ENCODE data around the gene FCSK.

DNA sequence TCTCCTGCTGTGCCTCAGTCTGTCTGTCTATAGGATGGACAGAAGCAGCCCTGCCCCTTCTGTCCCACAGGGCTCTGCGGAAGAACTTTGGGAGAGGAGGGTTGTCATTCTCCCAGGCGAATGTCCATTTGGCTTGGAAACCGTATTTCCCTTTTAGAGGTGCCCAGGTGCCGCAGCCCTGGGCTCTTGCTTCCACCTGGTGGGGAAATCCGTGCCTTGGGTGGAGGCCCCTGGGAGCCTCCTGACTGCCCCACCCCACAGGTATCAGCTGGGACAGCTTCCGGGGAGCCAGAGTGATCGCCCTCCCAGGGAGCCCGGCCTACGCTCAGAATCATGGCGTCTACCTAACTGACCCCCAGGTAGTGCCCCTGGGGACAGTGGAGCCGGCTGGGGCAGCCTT, 12.7 kb downstream of the FCSK start:
- TF ChIP-seq EZH2phosphoT487 (IDR thresholded peaks at IDR 0.05; ENCODE audit: low read depth) = no peak
- peak; percentile 25 for TF ChIP-seq CTCF (IDR thresholded peaks at IDR 0.05; ENCODE audit: low read depth, low read length)

Data from OCI-LY3 (cell line).